Skeletal muscle tissue (tissue), 4 donors: ENCODE data around the gene SLC23A2. TPM values are rescaled to one million over a fixed set of nuclear protein-coding genes. Genes with fewer than 3 reads are reported as not detected.
"Not testable (repeated sequence)": the region's sequence is repeated elsewhere in the genome, so short reads cannot be mapped to it uniquely, and the experiment has no call there.

Experiments
- H3K27ac ChIP-seq: one replicate; pipeline ENCODE4 v1.7.0; 2013; ENCODE audit warnings: mild to moderate bottlenecking, low read depth, low read length, inconsistent platforms
- H3K27me3 ChIP-seq, 3 donors: one replicate each; pipeline ENCODE4 v1.7.0; 2013; ENCODE audit warnings: low read length in 3 of 3; ENCODE audit not compliant: control insufficient read depth in 3 of 3, insufficient read depth in 3 of 3
- H3K36me3 ChIP-seq, 3 donors: one replicate each; pipeline ENCODE4 v1.7.0; 2013; ENCODE audit warnings: low read length in 3 of 3; ENCODE audit not compliant: control insufficient read depth in 3 of 3, insufficient read depth in 3 of 3
- H3K4me1 ChIP-seq, 3 donors: one replicate each; pipeline ENCODE4 v1.7.0; 2013; ENCODE audit warnings: low read length in 3 of 3, mild to moderate bottlenecking in 3 of 3; ENCODE audit not compliant: control insufficient read depth in 3 of 3, insufficient read depth in 3 of 3
- H3K4me3 ChIP-seq, 3 donors: one replicate each; pipeline ENCODE4 v1.7.0; 2013; ENCODE audit warnings: low read length in 3 of 3
- H3K9ac ChIP-seq, 3 donors: one replicate each; pipeline ENCODE4 v1.7.0; 2013; ENCODE audit warnings: low read length in 3 of 3, mild to moderate bottlenecking in 3 of 3, moderate library complexity in 2 of 3, low read depth in 1 of 3
- H3K9me3 ChIP-seq, 3 donors: one replicate each; pipeline ENCODE4 v1.7.0; 2013; ENCODE audit warnings: low read length in 3 of 3; ENCODE audit not compliant: control insufficient read depth in 3 of 3
- total RNA-seq: library from RNA; depleted of rRNA; stranded (reverse); fragments of >200 nt; gene quantifications from one replicate; pipeline ENCODE4 v1.2.3, GENCODE V29; 2014
- donor health status: Osteomylitis.

The SLC23A2 gene
- total RNA-seq, 1 donor from 2014 or later: 8.4 TPM

GRCh38 chr20:4989570-4989969 is 11.7 kb downstream of the SLC23A2 start:
- Histone ChIP-seq H3K4me3 (no peak overlapping the region), H3K27ac (no peak overlapping the region), H3K9ac (no peak overlapping the region), H3K4me1 (peaks cover 0 to 2% (median 0%) of the 10 kb centered on the region in 3 donors), H3K27me3 (no peaks in the 10 kb centered on the region), H3K9me3 (no peaks in the 10 kb centered on the region), H3K36me3 (no peaks in the 10 kb centered on the region)

GRCh38 chr20:4987130-4987529 is 14.2 kb downstream of the SLC23A2 start:
- Histone ChIP-seq H3K4me3 (no peak overlapping the region), H3K27me3 (no peaks in the 10 kb centered on the region), H3K9ac (no peak overlapping the region), H3K36me3 (no peaks in the 10 kb centered on the region), H3K4me1 (peaks cover 0 to 2% (median 0%) of the 10 kb centered on the region in 3 donors), H3K27ac (no peak overlapping the region), H3K9me3 (no peaks in the 10 kb centered on the region)

GRCh38 chr20:4985658-4986057 is 15.7 kb downstream of the SLC23A2 start:
- no peaks in the 10 kb centered on the region for H3K36me3 ChIP-seq
- no peak overlapping the region for H3K27ac ChIP-seq
- peaks cover 0 to 2% (median 0%) of the 10 kb centered on the region in 3 donors for H3K4me1 ChIP-seq
- no peaks in the 10 kb centered on the region for H3K9me3 ChIP-seq
- no peak overlapping the region for H3K4me3 ChIP-seq
- no peaks in the 10 kb centered on the region for H3K27me3 ChIP-seq
- H3K9ac ChIP-seq: no peak overlapping the region

- no peak overlapping the region for H3K4me3 ChIP-seq
- H3K4me1 ChIP-seq: peaks cover 0 to 4% (median 3%) of the 10 kb centered on the region in 3 donors
- H3K36me3 ChIP-seq: no peaks in the 10 kb centered on the region
- no peaks in the 10 kb centered on the region for H3K27me3 ChIP-seq
- H3K9me3 ChIP-seq: no peaks in the 10 kb centered on the region
- H3K9ac ChIP-seq: no peak overlapping the region
- H3K27ac ChIP-seq: no peak overlapping the region
Observed at GRCh38 chr20:4982281-4982680, 19.0 kb downstream of the SLC23A2 start.

- Histone ChIP-seq H3K9me3 (no peaks in the 10 kb centered on the region), H3K27ac (no peak overlapping the region), H3K4me1 (peaks cover 0 to 4% (median 3%) of the 10 kb centered on the region in 3 donors), H3K4me3 (no peak overlapping the region), H3K27me3 (no peaks in the 10 kb centered on the region), H3K9ac (no peak overlapping the region), H3K36me3 (no peaks in the 10 kb centered on the region)
Observed at GRCh38 chr20:4979841-4980410, 21.4 kb downstream of the SLC23A2 start.

GRCh38 chr20:4978050-4978918 is 23.0 kb downstream of the SLC23A2 start:
- no peak overlapping the region for H3K27ac ChIP-seq
- no peaks in the 10 kb centered on the region for H3K36me3 ChIP-seq
- no peaks in the 10 kb centered on the region for H3K27me3 ChIP-seq
- no peaks in the 10 kb centered on the region for H3K9me3 ChIP-seq
- H3K9ac ChIP-seq: peak overlapping the region in 1 of 3 donors; percentile 57
- H3K4me1 ChIP-seq: peaks cover 7 to 8% (median 7%) of the 10 kb centered on the region in 3 donors
- no peak overlapping the region for H3K4me3 ChIP-seq

- not testable (repeated sequence) for H3K9me3 ChIP-seq, H3K9ac ChIP-seq, H3K27ac ChIP-seq, H3K4me1 ChIP-seq, H3K4me3 ChIP-seq, H3K27me3 ChIP-seq, H3K36me3 ChIP-seq
Observed at GRCh38 chr20:4976014-4976413, 25.3 kb downstream of the SLC23A2 start.

GRCh38 chr20:4973330-4974097 is 27.8 kb downstream of the SLC23A2 start:
- H3K4me3 ChIP-seq: peak overlapping the region; percentile 25 to 46 (median 39)
- peak overlapping the region; percentile 40 for H3K27ac ChIP-seq
- H3K27me3 ChIP-seq: no peaks in the 10 kb centered on the region
- H3K9ac ChIP-seq: peak overlapping the region in 2 of 3 donors; percentile 27 to 34
- H3K9me3 ChIP-seq: no peaks in the 10 kb centered on the region
- peaks cover 0 to 6% (median 0%) of the 10 kb centered on the region in 3 donors for H3K36me3 ChIP-seq
- H3K4me1 ChIP-seq: peaks cover 5 to 9% (median 8%) of the 10 kb centered on the region in 3 donors

GRCh38 chr20:4972506-4973251 is 28.6 kb downstream of the SLC23A2 start:
- Histone ChIP-seq H3K4me1 (peaks cover 3 to 8% (median 7%) of the 10 kb centered on the region in 3 donors), H3K36me3 (peaks cover 4 to 6% (median 6%) of the 10 kb centered on the region in 3 donors), H3K27me3 (no peaks in the 10 kb centered on the region), H3K4me3 (peak overlapping the region in 1 of 3 donors; percentile 46), H3K9me3 (no peaks in the 10 kb centered on the region), H3K9ac (peak overlapping the region in 1 of 3 donors; percentile 34), H3K27ac (no peak overlapping the region)
